HCT116 (cell line): ENCODE data around the gene SP110. TPM values are rescaled to one million over a fixed set of nuclear protein-coding genes. Genes with fewer than 3 reads are reported as not detected.

ENCODE experiments used
- ATAC-seq: fragments of 200-7000 bp; cut with Tn5 transposase; 2 replicates; pipeline ENCODE4 v1.9.1; 2020; ENCODE audit warnings: mild to moderate bottlenecking, moderate library complexity
- BruUV-seq: library from RNA; stranded (reverse); fragments of 400-500 nt; replicated peaks from 2 replicates; lab custom pipeline; 2021; lab: Mats Ljungman, UMichigan
- CTCF ChIA-PET: fragments of 300-600 bp; sonication (Branson Sonifier 250); formaldehyde crosslinking; loops from one replicate; lab custom pipeline; 2021; ENCODE audit warnings: antibody characterized with exemption; lab: Charles Lee
- POLR2A ChIA-PET: fragments of 300-600, 350-600 bp; sonication (Branson Sonifier 250); formaldehyde crosslinking; loops from one replicate; lab custom pipeline; 2021; ENCODE audit warnings: antibody characterized with exemption; lab: Charles Lee
- RAD21 ChIA-PET, 2 experiments: fragments of 300-600 bp; sonication (Branson Sonifier 250); formaldehyde crosslinking; loops; one replicate each; lab custom pipeline; 2023; ENCODE audit warnings: low total read pairs in 2 of 2; ENCODE audit not compliant: uncharacterized antibody in 2 of 2, unreplicated experiment in 2 of 2, low non-redundant PET in 1 of 2; lab: Charles Lee
- DNase-seq: peaks from one replicate; pipeline ENCODE4 v3.0.0-alpha.2; 2010; ENCODE audit warnings: low read depth, low spot score
- H2AFZ ChIP-seq: fragments of 200-600 bp; shearing (Covaris generic), sonication (generic); 2 replicates; pipeline ENCODE4 v1.6.1; 2017; ENCODE audit warnings: low read depth, mixed run types, mixed read lengths, antibody characterized with exemption, low read length; ENCODE audit not compliant: poor library complexity, severe bottlenecking
- H3K27ac ChIP-seq: 2 replicates; pipeline ENCODE4 v1.5.1; 2012; ENCODE audit warnings: low read depth, low read length
- H3K27me3 ChIP-seq: fragments of 200-600 bp; sonication (generic); 2 replicates; pipeline ENCODE4 v1.6.1; 2016; ENCODE audit warnings: mixed run types, low read length, mixed read lengths; ENCODE audit not compliant: insufficient read depth
- H3K36me3 ChIP-seq, 2 experiments: fragments of 200-500 bp in 1 of 2; fragments of 200-600 bp in 1 of 2; sonication (Bioruptor generic) in 1 of 2; sonication (generic) in 1 of 2; 2 replicates each; pipeline versions ENCODE4 v1.5.1 to v1.6.1; 2014 to 2016; ENCODE audit warnings: low read length in 2 of 2, inconsistent platforms in 1 of 2, mixed read lengths in 1 of 2, mixed run types in 1 of 2; ENCODE audit not compliant: insufficient read depth in 2 of 2, control insufficient read depth in 1 of 2
- H3K4me1 ChIP-seq, 2 experiments: fragments of 200-600 bp in 1 of 2; sonication (generic) in 1 of 2; 2 replicates each; pipeline versions ENCODE4 v1.5.1 to v1.6.1; 2012 to 2017; ENCODE audit warnings: low read length in 2 of 2, inconsistent platforms in 1 of 2, mild to moderate bottlenecking in 1 of 2, mixed read lengths in 1 of 2, mixed run types in 1 of 2, moderate library complexity in 1 of 2; ENCODE audit not compliant: insufficient read depth in 2 of 2, control insufficient read depth in 1 of 2
- H3K4me2 ChIP-seq: fragments of 200-600 bp; sonication (generic); 2 replicates; pipeline ENCODE4 v1.6.1; 2017; ENCODE audit warnings: mixed run types, low read length, mixed read lengths
- H3K4me3 ChIP-seq, 2 experiments: fragments of 200-600 bp in 1 of 2; sonication (generic) in 1 of 2; replicated peaks in 1 of 2; 2 replicates each; pipeline ENCODE4 v1.5.1; 2011 to 2016; ENCODE audit warnings: low read length in 2 of 2, control low read depth in 1 of 2, low read depth in 1 of 2, mild to moderate bottlenecking in 1 of 2, mixed read lengths in 1 of 2, mixed run types in 1 of 2
- H3K79me2 ChIP-seq: fragments of 200-600 bp; sonication (generic); 2 replicates; pipeline ENCODE4 v1.6.1; 2017; ENCODE audit warnings: mild to moderate bottlenecking, mixed run types, low read length, moderate library complexity, mixed read lengths; ENCODE audit not compliant: insufficient read depth
- H3K9ac ChIP-seq: fragments of 200-600 bp; sonication (generic); 2 replicates; pipeline ENCODE4 v1.6.1; 2016; ENCODE audit warnings: low read length, mixed read lengths
- H3K9me2 ChIP-seq: fragments of 200-600 bp; sonication (generic), shearing (Covaris generic); 2 replicates; pipeline ENCODE4 v1.6.1; 2017; ENCODE audit warnings: mixed run types, mild to moderate bottlenecking, moderate library complexity; ENCODE audit not compliant: insufficient read depth
- H3K9me3 ChIP-seq, 2 experiments: fragments of 200-500 bp in 1 of 2; fragments of 200-600 bp in 1 of 2; sonication (Bioruptor generic) in 1 of 2; sonication (generic) in 1 of 2; 2 replicates each; pipeline ENCODE4 v1.6.1; 2014 to 2017; ENCODE audit warnings: low read length in 2 of 2, mixed read lengths in 2 of 2, inconsistent platforms in 1 of 2, low read depth in 1 of 2, mild to moderate bottlenecking in 1 of 2, mixed run types in 1 of 2, moderate library complexity in 1 of 2; ENCODE audit not compliant: control insufficient read depth in 1 of 2, insufficient read depth in 1 of 2
- H4K20me1 ChIP-seq: fragments of 200-600 bp; sonication (generic), shearing (Covaris generic); 2 replicates; pipeline ENCODE4 v1.6.1; 2017; ENCODE audit warnings: mixed run types, mild to moderate bottlenecking, moderate library complexity; ENCODE audit not compliant: insufficient read depth
- EGR1 ChIP-seq: IDR thresholded peaks from 2 replicates; pipeline ENCODE4 v1.6.1; 2012; ENCODE audit warnings: low read depth
- POLR2A ChIP-seq: IDR thresholded peaks from 2 replicates; pipeline ENCODE4 v1.7.0; 2011; ENCODE audit warnings: borderline replicate concordance; ENCODE audit not compliant: insufficient read depth, insufficient read length; ENCODE audit errors: extremely low read depth
- POLR2AphosphoS5 ChIP-seq: IDR thresholded peaks from 2 replicates; pipeline ENCODE4 v1.6.1; 2011; ENCODE audit warnings: mild to moderate bottlenecking, low read depth, low read length, moderate library complexity
- SRF ChIP-seq: IDR thresholded peaks from 2 replicates; pipeline ENCODE4 v1.6.1; 2012; ENCODE audit warnings: low read depth
- ZNF274 ChIP-seq: fragments of 200-500 bp; sonication (Bioruptor generic); IDR thresholded peaks from 2 replicates; pipeline ENCODE4 v1.6.1; 2014; ENCODE audit warnings: mild to moderate bottlenecking, low read depth, low read length, inconsistent platforms
- intact Hi-C: fragments of 100-400 bp; cut with micrococcal nuclease; formaldehyde crosslinking; loops from 2 replicates; pipeline ENCODE4 v1.10.0; 2022
- total RNA-seq: library from RNA; stranded (reverse); gene quantifications from one replicate; pipeline ENCODE4 v1.2.1, GENCODE V29; 2021; ENCODE audit not compliant: unreplicated experiment
- TF ChIP-seq, protein P1 (sequence below): IDR thresholded peaks from 2 replicates; pipeline ENCODE4 v1.6.1; 2012; ENCODE audit warnings: low read depth
- TF ChIP-seq, protein P2 (sequence below): IDR thresholded peaks from 2 replicates; pipeline ENCODE4 v1.6.1; 2012
- TF ChIP-seq, protein P3 (sequence below): IDR thresholded peaks from 2 replicates; pipeline ENCODE4 v1.6.1; 2011; ENCODE audit warnings: mild to moderate bottlenecking, low read length, moderate library complexity; ENCODE audit not compliant: insufficient replicate concordance; ENCODE audit errors: extremely low read depth

The SP110 gene
- total RNA-seq, 1 experiment from 2014 or later, result 8.5 TPM

DNA sequence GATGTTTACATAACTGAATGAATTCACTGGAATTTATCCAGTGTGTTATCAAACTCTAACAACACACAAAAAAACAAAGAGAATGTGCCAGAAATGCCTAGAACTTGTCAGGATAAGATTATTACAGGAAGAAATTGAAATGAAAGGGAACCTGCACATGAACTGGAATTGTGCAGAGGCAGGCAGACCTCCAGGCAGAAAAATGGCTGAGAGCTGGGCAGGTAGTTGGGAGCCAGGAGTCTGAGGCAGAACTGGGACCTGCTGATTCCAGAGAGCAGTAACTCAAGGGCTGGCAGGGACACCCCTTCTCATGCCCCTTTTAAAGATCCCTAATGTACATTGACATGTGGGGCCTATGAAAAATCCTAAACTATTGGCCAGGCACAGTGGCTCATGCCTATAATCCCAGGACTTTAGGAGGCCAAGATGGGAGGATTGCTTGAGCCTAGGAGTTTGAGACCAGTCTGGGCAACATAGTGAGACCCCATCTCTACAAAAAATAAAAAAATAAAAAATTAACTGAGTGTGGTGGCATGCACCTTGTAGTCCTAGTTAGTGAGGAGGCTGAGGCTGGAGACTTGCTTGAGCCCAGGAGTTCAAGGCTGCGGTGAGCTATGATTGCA, 674 bp upstream of the SP110 start (continued):
- TF ChIP-seq, protein P1, sequence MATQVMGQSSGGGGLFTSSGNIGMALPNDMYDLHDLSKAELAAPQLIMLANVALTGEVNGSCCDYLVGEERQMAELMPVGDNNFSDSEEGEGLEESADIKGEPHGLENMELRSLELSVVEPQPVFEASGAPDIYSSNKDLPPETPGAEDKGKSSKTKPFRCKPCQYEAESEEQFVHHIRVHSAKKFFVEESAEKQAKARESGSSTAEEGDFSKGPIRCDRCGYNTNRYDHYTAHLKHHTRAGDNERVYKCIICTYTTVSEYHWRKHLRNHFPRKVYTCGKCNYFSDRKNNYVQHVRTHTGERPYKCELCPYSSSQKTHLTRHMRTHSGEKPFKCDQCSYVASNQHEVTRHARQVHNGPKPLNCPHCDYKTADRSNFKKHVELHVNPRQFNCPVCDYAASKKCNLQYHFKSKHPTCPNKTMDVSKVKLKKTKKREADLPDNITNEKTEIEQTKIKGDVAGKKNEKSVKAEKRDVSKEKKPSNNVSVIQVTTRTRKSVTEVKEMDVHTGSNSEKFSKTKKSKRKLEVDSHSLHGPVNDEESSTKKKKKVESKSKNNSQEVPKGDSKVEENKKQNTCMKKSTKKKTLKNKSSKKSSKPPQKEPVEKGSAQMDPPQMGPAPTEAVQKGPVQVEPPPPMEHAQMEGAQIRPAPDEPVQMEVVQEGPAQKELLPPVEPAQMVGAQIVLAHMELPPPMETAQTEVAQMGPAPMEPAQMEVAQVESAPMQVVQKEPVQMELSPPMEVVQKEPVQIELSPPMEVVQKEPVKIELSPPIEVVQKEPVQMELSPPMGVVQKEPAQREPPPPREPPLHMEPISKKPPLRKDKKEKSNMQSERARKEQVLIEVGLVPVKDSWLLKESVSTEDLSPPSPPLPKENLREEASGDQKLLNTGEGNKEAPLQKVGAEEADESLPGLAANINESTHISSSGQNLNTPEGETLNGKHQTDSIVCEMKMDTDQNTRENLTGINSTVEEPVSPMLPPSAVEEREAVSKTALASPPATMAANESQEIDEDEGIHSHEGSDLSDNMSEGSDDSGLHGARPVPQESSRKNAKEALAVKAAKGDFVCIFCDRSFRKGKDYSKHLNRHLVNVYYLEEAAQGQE, result no peak
- TF ChIP-seq SRF (no peak), POLR2AphosphoS5 (no peak), ZNF274 (no peak), POLR2A (no peak)
- TF ChIP-seq, protein P2, sequence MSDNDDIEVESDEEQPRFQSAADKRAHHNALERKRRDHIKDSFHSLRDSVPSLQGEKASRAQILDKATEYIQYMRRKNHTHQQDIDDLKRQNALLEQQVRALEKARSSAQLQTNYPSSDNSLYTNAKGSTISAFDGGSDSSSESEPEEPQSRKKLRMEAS, result no peak

DNA sequence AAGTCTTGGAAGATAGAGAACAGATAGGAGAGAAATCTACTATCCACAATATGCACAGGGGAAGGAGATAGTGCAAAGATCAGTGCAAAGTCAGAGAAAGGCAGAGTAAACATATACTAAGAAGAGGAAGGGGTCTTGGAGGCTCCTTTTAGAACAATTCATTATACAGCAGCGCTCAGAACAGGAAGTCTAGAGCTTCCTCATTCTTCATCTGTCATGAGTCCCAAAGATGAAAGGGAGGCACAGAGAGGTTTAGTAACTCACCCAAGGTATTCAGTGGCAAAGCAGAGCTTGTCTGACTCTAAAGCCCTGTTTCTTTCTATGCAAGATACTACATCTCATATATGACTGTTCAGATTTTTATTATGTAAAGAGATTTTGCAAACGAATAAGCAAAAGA, 1.4 kb downstream of the SP110 start:
- no peak overlapping the region for H2AFZ ChIP-seq
- H3K9me2 ChIP-seq, result no peaks in the 10 kb centered on the region
- RAD21 ChIA-PET, result no interaction called here
- POLR2A ChIA-PET, result no interaction called here
- H3K4me2 ChIP-seq, result no peak overlapping the region; the same call in 1 of the 2 replicates
- BruUV-seq, result no TSS peak
- intact Hi-C loops, result no loop called here
- H3K79me2 ChIP-seq, result no peaks in the 10 kb centered on the region
- H3K36me3 ChIP-seq, result no peaks in the 10 kb centered on the region
- CTCF ChIA-PET, result no interaction called here
- DNase-seq, result no peak
- no peak overlapping the region for H3K4me3 ChIP-seq
- H3K4me1 ChIP-seq, result peaks cover 5 to 11% of the 10 kb centered on the region in 2 experiments; a peak in 3 of 4 replicates
- no peak overlapping the region for H3K9ac ChIP-seq
- no peak for TF ChIP-seq EGR1
- TF ChIP-seq, protein P3, sequence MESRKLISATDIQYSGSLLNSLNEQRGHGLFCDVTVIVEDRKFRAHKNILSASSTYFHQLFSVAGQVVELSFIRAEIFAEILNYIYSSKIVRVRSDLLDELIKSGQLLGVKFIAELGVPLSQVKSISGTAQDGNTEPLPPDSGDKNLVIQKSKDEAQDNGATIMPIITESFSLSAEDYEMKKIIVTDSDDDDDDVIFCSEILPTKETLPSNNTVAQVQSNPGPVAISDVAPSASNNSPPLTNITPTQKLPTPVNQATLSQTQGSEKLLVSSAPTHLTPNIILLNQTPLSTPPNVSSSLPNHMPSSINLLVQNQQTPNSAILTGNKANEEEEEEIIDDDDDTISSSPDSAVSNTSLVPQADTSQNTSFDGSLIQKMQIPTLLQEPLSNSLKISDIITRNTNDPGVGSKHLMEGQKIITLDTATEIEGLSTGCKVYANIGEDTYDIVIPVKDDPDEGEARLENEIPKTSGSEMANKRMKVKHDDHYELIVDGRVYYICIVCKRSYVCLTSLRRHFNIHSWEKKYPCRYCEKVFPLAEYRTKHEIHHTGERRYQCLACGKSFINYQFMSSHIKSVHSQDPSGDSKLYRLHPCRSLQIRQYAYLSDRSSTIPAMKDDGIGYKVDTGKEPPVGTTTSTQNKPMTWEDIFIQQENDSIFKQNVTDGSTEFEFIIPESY, result no peak
- no peaks in the 10 kb centered on the region for H3K27me3 ChIP-seq
- no peaks in the 10 kb centered on the region for H3K9me3 ChIP-seq
- no peak for ATAC-seq
- H3K27ac ChIP-seq, result no peak overlapping the region
- H4K20me1 ChIP-seq, result no peaks in the 10 kb centered on the region
